A549 (cell line): Measurements from ENCODE around the gene TBXA2R. TPM values are rescaled to one million over a fixed set of nuclear protein-coding genes. Genes with fewer than 3 reads are reported as not detected.

Experiments used
- ATAC-seq, 2 experiments: fragments of 200-7000 bp in 1 of 2; fragments of >200 bp in 1 of 2; cut with Nextera tagmentation in 1 of 2; cut with Tn5 transposase in 1 of 2; 3 replicates each; pipeline versions ENCODE4 v1.8.0 to v1.9.1; 2018 to 2020; ENCODE audit warnings: mild to moderate bottlenecking in 1 of 2, moderate library complexity in 1 of 2
- CTCF ChIA-PET: fragments of 300-600 bp; sonication (Branson Sonifier 250); formaldehyde crosslinking; extraction: SDS; loops from one replicate; lab custom pipeline; 2021; ENCODE audit warnings: antibody characterized with exemption, inconsistent platforms; lab: Yijun Ruan, JAX
- POLR2A ChIA-PET: fragments of 350-600 bp; formaldehyde crosslinking; extraction: SDS; loops from one replicate; lab custom pipeline; 2021; ENCODE audit warnings: antibody characterized with exemption, inconsistent platforms; lab: Yijun Ruan, JAX
- DNase-seq, 2 experiments: peaks; one replicate each; pipeline versions ENCODE4 v3.0.0 to v3.0.0-alpha.2; 2011 to 2016; ENCODE audit warnings: low read depth in 1 of 2, low spot score in 1 of 2
- FAIRE-seq: peaks from 2 replicates; lab custom pipeline; 2011; peaks lifted over from hg19 to GRCh38; lab: Jason Lieb, UNC
- H3K27ac ChIP-seq, 2 experiments: fragments of >200 bp; sonication (Bioruptor Twin); formaldehyde crosslinking; 3 replicates each; pipeline ENCODE4 v1.5.1; 2016 to 2017
- H3K4me1 ChIP-seq: fragments of >200 bp; sonication (Bioruptor Twin); formaldehyde crosslinking; 3 replicates; pipeline ENCODE4 v1.6.1; 2016
- H3K4me2 ChIP-seq: fragments of >200 bp; sonication (Bioruptor Twin); formaldehyde crosslinking; 3 replicates; pipeline ENCODE4 v1.6.1; 2016
- H3K4me3 ChIP-seq: fragments of >200 bp; sonication (Bioruptor Twin); formaldehyde crosslinking; 3 replicates; pipeline ENCODE4 v1.5.1; 2016
- H3K9me3 ChIP-seq: fragments of >200 bp; sonication (Bioruptor Twin); formaldehyde crosslinking; 3 replicates; pipeline ENCODE4 v1.6.1; 2016
- EHF ChIP-seq: fragments of 250-450 bp; sonication (Bioruptor Pico); IDR thresholded peaks from 2 replicates; pipeline ENCODE4 v1.5.0; 2020; ENCODE audit warnings: mild to moderate bottlenecking
- EP300 ChIP-seq, 2 experiments: fragments of >200 bp; sonication (Bioruptor Twin); formaldehyde crosslinking; IDR thresholded peaks; 2 replicates in 1 of 2; 3 replicates in 1 of 2; pipeline ENCODE4 v1.6.1; 2016 to 2017
- JUN ChIP-seq, 2 experiments: fragments of >200 bp; sonication (Bioruptor Twin); formaldehyde crosslinking; IDR thresholded peaks; 2 replicates in 1 of 2; 3 replicates in 1 of 2; pipeline ENCODE4 v1.6.1; 2016 to 2017
- JUNB ChIP-seq: fragments of >200 bp; sonication (Bioruptor Twin); formaldehyde crosslinking; IDR thresholded peaks from 2 replicates; pipeline ENCODE4 v1.6.1; 2016
- KDM5A ChIP-seq: fragments of 200-600 bp; sonication (generic); IDR thresholded peaks from 2 replicates; pipeline ENCODE4 v1.6.1; 2016; ENCODE audit warnings: antibody characterized with exemption, mild to moderate bottlenecking
- MAZ ChIP-seq: fragments of 150-350 bp; IDR thresholded peaks from 2 replicates; pipeline ENCODE4 v1.6.1; 2014; ENCODE audit warnings: antibody characterized with exemption, low read depth, low read length, borderline replicate concordance
- MYC ChIP-seq: IDR thresholded peaks from 2 replicates; pipeline ENCODE4 v1.6.1; 2012; ENCODE audit warnings: mild to moderate bottlenecking, inconsistent platforms, low read length, improper control_type of control experiment, borderline replicate concordance
- NFE2L2 ChIP-seq: fragments of 150-350 bp; conservative IDR thresholded peaks from 2 replicates; pipeline ENCODE4 v1.6.1; 2014; ENCODE audit warnings: low read length
- NR3C1 ChIP-seq: fragments of >200 bp; sonication (Bioruptor Twin); formaldehyde crosslinking; IDR thresholded peaks from 3 replicates; pipeline ENCODE4 v1.6.1; 2017
- RAD21 ChIP-seq, 2 experiments: fragments of >200 bp in 1 of 2; sonication (Bioruptor Twin) in 1 of 2; formaldehyde crosslinking in 1 of 2; IDR thresholded peaks in 1 of 2; conservative IDR thresholded peaks in 1 of 2; 2 replicates in 1 of 2; 3 replicates in 1 of 2; pipeline ENCODE4 v1.6.1; 2012 to 2018; ENCODE audit warnings: inconsistent platforms in 1 of 2
- RARB ChIP-seq: fragments of 250-450 bp; sonication (Bioruptor Pico); IDR thresholded peaks from 2 replicates; pipeline ENCODE4 v1.8.0; 2021; ENCODE audit warnings: mild to moderate bottlenecking, moderate library complexity
- SMC3 ChIP-seq: fragments of >200 bp; sonication (Bioruptor Twin); formaldehyde crosslinking; IDR thresholded peaks from 3 replicates; pipeline ENCODE4 v1.6.1; 2018; ENCODE audit warnings: inconsistent platforms
- SREBF2 ChIP-seq: fragments of 450-650 bp; IDR thresholded peaks from 2 replicates; pipeline ENCODE4 v1.6.1; 2014; ENCODE audit warnings: mild to moderate bottlenecking, moderate library complexity
- TFCP2L1 ChIP-seq: fragments of 250-450 bp; sonication (Bioruptor Pico); IDR thresholded peaks from 2 replicates; pipeline ENCODE4 v1.5.0; 2021; ENCODE audit warnings: mild to moderate bottlenecking
- WGBS: methylation state at CpG from one replicate; pipeline ENCODE4 v1.1.6; 2017; ENCODE audit errors: missing lambda C conversion rate; 5-methylcytosine and 5-hydroxymethylcytosine counted together
- polyA plus RNA-seq, 4 experiments: library from polyadenylated mRNA; depleted of rRNA in 3 of 4; stranded (reverse); fragments of >200 nt; fragmentation: RNase III in 1 of 4; extraction: RNeasy Plus Mini Kit Qiagen cat#74134 plus additional on column Dnase treatment in 1 of 4; gene quantifications; 2 replicates in 3 of 4; 3 replicates in 1 of 4; pipeline ENCODE4 v1.2.3, GENCODE V29; 2011 to 2017
- TF ChIP-seq, protein P1 (sequence below): fragments of 150-350 bp; IDR thresholded peaks from 2 replicates; pipeline ENCODE4 v1.6.1; 2014; ENCODE audit warnings: low read depth, mild to moderate bottlenecking, low read length
- TF ChIP-seq, protein P2 (sequence below): IDR thresholded peaks from 2 replicates; pipeline ENCODE4 v1.6.1; 2012; ENCODE audit warnings: low read depth, borderline replicate concordance
- TF ChIP-seq, protein P3 (sequence below): IDR thresholded peaks from 2 replicates; pipeline ENCODE4 v1.6.1; 2012
- TF ChIP-seq, protein P4 (sequence below): fragments of 200-600 bp; sonication (generic); IDR thresholded peaks from 2 replicates; pipeline ENCODE4 v1.6.1; 2016; ENCODE audit warnings: antibody characterized with exemption, mild to moderate bottlenecking, moderate library complexity
- TF ChIP-seq, protein P5 (sequence below): IDR thresholded peaks from 2 replicates; pipeline ENCODE4 v1.6.1; 2012
- TF ChIP-seq, protein P6 (sequence below): fragments of >200 bp; sonication (Bioruptor Twin); formaldehyde crosslinking; IDR thresholded peaks from 3 replicates; pipeline ENCODE4 v1.5.1; 2016

The TBXA2R gene
- polyA plus RNA-seq, 2 of the 4 experiments (the other 2 are of a cell fraction): 0.13 to 0.49 TPM

DNA sequence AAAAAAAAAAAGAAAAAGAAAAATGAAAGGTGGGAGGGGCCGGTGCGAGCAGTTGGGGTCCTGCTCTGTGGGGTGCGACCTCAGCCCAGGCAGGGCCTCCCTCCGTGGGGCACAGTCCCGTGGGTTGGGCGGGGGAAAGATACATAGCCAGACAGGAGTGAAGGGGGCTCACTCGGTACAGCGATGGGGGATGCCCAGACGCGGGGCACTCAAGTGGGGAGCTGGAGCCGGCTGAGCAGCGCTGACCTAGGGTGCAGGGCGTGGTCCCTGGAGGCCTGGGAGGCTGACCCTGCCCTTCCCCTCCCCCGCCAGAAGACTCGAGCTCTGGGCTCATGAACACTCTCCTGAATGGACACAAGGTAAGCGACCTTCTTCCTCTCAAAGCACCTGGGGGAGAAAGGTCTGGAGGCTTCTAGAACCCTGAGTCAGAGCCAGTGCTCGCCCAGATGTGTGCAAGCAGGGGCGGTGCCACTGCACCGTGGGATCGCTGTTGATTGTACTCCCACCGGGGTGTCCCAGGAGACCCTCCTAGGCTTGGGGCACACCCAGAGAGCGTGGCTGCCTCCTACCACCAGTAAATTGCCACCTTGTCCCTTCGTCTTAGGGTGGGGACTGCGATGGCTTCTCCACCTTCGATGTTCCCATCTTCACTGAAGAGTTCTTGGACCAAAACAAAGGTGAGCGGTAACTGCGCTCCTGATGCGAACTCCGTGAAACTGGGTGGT is 30.6 kb downstream of the TBXA2R start:
- 95% methylated on average over 16 of the region's 29 CpGs for WGBS
- TF ChIP-seq, protein P1, sequence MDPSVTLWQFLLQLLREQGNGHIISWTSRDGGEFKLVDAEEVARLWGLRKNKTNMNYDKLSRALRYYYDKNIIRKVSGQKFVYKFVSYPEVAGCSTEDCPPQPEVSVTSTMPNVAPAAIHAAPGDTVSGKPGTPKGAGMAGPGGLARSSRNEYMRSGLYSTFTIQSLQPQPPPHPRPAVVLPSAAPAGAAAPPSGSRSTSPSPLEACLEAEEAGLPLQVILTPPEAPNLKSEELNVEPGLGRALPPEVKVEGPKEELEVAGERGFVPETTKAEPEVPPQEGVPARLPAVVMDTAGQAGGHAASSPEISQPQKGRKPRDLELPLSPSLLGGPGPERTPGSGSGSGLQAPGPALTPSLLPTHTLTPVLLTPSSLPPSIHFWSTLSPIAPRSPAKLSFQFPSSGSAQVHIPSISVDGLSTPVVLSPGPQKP: no peak
- TF ChIP-seq NFE2L2: no peak
- TF ChIP-seq SREBF2: no peak
- no peak for TF ChIP-seq MAZ
- TF ChIP-seq RARB: no peak
- TF ChIP-seq NR3C1: no peak
- TF ChIP-seq EP300 (IDR thresholded peaks at IDR 0.05): no peak
- TF ChIP-seq JUNB: no peak
- TF ChIP-seq JUN (IDR thresholded peaks at IDR 0.05): no peak
- TF ChIP-seq MYC: no peak
- no peak for TF ChIP-seq KDM5A
- TF ChIP-seq, protein P2, sequence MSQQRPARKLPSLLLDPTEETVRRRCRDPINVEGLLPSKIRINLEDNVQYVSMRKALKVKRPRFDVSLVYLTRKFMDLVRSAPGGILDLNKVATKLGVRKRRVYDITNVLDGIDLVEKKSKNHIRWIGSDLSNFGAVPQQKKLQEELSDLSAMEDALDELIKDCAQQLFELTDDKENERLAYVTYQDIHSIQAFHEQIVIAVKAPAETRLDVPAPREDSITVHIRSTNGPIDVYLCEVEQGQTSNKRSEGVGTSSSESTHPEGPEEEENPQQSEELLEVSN: no peak
- TF ChIP-seq, protein P3, sequence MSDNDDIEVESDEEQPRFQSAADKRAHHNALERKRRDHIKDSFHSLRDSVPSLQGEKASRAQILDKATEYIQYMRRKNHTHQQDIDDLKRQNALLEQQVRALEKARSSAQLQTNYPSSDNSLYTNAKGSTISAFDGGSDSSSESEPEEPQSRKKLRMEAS: no peak
- TF ChIP-seq, protein P4, sequence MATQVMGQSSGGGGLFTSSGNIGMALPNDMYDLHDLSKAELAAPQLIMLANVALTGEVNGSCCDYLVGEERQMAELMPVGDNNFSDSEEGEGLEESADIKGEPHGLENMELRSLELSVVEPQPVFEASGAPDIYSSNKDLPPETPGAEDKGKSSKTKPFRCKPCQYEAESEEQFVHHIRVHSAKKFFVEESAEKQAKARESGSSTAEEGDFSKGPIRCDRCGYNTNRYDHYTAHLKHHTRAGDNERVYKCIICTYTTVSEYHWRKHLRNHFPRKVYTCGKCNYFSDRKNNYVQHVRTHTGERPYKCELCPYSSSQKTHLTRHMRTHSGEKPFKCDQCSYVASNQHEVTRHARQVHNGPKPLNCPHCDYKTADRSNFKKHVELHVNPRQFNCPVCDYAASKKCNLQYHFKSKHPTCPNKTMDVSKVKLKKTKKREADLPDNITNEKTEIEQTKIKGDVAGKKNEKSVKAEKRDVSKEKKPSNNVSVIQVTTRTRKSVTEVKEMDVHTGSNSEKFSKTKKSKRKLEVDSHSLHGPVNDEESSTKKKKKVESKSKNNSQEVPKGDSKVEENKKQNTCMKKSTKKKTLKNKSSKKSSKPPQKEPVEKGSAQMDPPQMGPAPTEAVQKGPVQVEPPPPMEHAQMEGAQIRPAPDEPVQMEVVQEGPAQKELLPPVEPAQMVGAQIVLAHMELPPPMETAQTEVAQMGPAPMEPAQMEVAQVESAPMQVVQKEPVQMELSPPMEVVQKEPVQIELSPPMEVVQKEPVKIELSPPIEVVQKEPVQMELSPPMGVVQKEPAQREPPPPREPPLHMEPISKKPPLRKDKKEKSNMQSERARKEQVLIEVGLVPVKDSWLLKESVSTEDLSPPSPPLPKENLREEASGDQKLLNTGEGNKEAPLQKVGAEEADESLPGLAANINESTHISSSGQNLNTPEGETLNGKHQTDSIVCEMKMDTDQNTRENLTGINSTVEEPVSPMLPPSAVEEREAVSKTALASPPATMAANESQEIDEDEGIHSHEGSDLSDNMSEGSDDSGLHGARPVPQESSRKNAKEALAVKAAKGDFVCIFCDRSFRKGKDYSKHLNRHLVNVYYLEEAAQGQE: no peak
- no peak for TF ChIP-seq SMC3
- no peak for TF ChIP-seq TFCP2L1 (CRISPR knock-in tag)
- TF ChIP-seq EHF: no peak
- TF ChIP-seq, protein P5, sequence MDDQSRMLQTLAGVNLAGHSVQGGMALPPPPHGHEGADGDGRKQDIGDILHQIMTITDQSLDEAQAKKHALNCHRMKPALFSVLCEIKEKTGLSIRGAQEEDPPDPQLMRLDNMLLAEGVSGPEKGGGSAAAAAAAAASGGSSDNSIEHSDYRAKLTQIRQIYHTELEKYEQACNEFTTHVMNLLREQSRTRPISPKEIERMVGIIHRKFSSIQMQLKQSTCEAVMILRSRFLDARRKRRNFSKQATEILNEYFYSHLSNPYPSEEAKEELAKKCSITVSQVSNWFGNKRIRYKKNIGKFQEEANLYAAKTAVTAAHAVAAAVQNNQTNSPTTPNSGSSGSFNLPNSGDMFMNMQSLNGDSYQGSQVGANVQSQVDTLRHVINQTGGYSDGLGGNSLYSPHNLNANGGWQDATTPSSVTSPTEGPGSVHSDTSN: no peak
- TF ChIP-seq, protein P6, sequence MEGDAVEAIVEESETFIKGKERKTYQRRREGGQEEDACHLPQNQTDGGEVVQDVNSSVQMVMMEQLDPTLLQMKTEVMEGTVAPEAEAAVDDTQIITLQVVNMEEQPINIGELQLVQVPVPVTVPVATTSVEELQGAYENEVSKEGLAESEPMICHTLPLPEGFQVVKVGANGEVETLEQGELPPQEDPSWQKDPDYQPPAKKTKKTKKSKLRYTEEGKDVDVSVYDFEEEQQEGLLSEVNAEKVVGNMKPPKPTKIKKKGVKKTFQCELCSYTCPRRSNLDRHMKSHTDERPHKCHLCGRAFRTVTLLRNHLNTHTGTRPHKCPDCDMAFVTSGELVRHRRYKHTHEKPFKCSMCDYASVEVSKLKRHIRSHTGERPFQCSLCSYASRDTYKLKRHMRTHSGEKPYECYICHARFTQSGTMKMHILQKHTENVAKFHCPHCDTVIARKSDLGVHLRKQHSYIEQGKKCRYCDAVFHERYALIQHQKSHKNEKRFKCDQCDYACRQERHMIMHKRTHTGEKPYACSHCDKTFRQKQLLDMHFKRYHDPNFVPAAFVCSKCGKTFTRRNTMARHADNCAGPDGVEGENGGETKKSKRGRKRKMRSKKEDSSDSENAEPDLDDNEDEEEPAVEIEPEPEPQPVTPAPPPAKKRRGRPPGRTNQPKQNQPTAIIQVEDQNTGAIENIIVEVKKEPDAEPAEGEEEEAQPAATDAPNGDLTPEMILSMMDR: no peak
- TF ChIP-seq RAD21 (conservative IDR thresholded peaks at IDR 0.05 in 1 of 2, IDR thresholded peaks at IDR 0.05 in 1 of 2): no peak
- TF ChIP-seq, all 56 proteins: peak for 0
- no peak overlapping the region for H3K4me3 ChIP-seq
- no peak for FAIRE-seq
- DNase-seq: no peak
- peaks cover 10% of the 10 kb centered on the region; the same call in 1 of the 3 replicates for H3K4me1 ChIP-seq
- no peaks in the 10 kb centered on the region for H3K9me3 ChIP-seq
- no peak for ATAC-seq
- CTCF ChIA-PET: interaction anchor here (1.0 to 9.7 kb wide), 18 partner anchors 9 to 166 kb away, joined by 3 to 100 read pairs (median 5); partner anchors contain the start of genes GIPC3, MFSD12 and TEKTIP1
- H3K27ac ChIP-seq: no peak overlapping the region
- H3K4me2 ChIP-seq: no peak overlapping the region
- POLR2A ChIA-PET: no interaction called here
